Measurements from ENCODE around the gene DET1.

DET1 gene

DNA sequence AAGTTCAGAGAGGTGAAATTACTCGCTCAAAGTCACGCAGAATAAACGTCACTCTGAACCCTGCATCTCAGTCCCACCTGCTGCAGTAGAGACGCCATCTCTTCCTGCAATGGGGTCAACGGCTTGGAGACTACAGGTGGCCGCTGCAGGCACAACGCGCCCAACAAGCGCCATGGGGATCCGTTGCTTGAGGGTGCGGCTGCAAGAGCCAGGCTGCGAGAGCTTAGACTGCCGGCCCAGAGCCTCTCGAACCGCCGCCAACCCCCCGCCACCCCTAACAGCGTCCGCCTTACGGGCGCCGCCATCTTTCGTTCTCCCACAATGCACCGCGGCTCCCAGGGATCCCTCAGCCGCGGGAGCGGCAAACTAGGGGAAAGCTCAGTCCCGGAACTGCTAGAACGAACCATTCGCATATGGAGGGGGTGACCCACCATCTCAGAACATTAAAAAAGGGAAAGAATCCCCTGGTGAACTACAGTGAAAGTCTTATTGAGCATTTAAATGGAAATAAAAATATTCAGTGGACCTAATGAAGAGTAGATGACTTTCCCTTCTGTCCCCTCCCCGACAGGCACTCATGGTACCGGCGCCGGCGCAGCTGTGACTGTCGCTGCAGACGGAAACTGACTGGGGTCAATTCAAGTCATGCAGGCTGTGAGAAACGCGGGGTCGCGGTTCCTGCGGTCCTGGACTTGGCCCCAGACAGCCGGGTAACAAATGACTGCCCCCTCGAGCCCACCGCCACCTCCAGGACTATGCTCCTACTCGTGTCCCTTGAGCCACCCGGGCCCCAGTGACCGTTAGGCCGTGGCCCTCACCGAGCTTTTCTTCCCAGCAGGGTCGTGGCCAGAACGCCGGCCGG, 79.2 kb downstream of the DET1 start, which contains the start of the genes MRPL46 and MRPS11:
Gene MRPL46 (minus strand): TSS at position 316 of the 862 bp plus-strand sequence. CDS start 11 bp downstream, at position 305.
Gene MRPS11 (plus strand): TSS at position 636 of the 862 bp plus-strand sequence. CDS start 10 bp downstream, at position 646.
- Histone ChIP-seq H3K27ac (peak within 1 kb of the TSS; percentile 85 to 87), H3K9me3 (no peaks in the 10 kb centered on the region), H3K4me1 (peaks cover 0 to 36% (median 16%) of the 10 kb centered on the region in 4 donors), H3K36me3 (peaks cover 19 to 34% (median 26%) of the 10 kb centered on the region in 3 donors), H3K4me3 (peak within 1 kb of the TSS; percentile 71 to 88), H3K27me3 (no peaks in the 10 kb centered on the region)
- TF ChIP-seq, protein P1, sequence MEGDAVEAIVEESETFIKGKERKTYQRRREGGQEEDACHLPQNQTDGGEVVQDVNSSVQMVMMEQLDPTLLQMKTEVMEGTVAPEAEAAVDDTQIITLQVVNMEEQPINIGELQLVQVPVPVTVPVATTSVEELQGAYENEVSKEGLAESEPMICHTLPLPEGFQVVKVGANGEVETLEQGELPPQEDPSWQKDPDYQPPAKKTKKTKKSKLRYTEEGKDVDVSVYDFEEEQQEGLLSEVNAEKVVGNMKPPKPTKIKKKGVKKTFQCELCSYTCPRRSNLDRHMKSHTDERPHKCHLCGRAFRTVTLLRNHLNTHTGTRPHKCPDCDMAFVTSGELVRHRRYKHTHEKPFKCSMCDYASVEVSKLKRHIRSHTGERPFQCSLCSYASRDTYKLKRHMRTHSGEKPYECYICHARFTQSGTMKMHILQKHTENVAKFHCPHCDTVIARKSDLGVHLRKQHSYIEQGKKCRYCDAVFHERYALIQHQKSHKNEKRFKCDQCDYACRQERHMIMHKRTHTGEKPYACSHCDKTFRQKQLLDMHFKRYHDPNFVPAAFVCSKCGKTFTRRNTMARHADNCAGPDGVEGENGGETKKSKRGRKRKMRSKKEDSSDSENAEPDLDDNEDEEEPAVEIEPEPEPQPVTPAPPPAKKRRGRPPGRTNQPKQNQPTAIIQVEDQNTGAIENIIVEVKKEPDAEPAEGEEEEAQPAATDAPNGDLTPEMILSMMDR (IDR thresholded peaks at IDR 0.05) = no peak
- peak; percentile 86 to 92 for DNase-seq
- intact Hi-C loops (cut with DNase I; ENCODE audit: low total_unique reads) = no loop called here

GRCh38 chr15:88465633-88466224, 80.8 kb downstream of the DET1 start:
- H3K27ac ChIP-seq = no peak overlapping the region

GRCh38 chr15:88463870-88464532, 82.5 kb downstream of the DET1 start:
- peaks cover 46 to 62% (median 49%) of the 10 kb centered on the region in 3 donors for H3K36me3 ChIP-seq

More at GRCh38 chr15:88465633-88466224, 80.8 kb downstream of the DET1 start:
- H3K4me3 ChIP-seq = peak overlapping the region in 1 of 2 donors; percentile 71
- intact Hi-C loops (cut with DNase I; ENCODE audit: low total_unique reads) = no loop called here
- no peak for DNase-seq
- peaks cover 28 to 45% (median 32%) of the 10 kb centered on the region in 3 donors for H3K36me3 ChIP-seq
- H3K27me3 ChIP-seq = no peaks in the 10 kb centered on the region
- peaks cover 0 to 36% (median 16%) of the 10 kb centered on the region in 4 donors for H3K4me1 ChIP-seq
- no peaks in the 10 kb centered on the region for H3K9me3 ChIP-seq
- TF ChIP-seq, protein P1 (IDR thresholded peaks at IDR 0.05) = no peak

More at GRCh38 chr15:88463870-88464532, 82.5 kb downstream of the DET1 start:
- H3K4me1 ChIP-seq = peaks cover 0 to 22% (median 15%) of the 10 kb centered on the region in 4 donors
- DNase-seq = no peak
- intact Hi-C loops (cut with DNase I; ENCODE audit: low total_unique reads) = no loop called here
- no peak overlapping the region for H3K27ac ChIP-seq
- TF ChIP-seq, protein P1 (IDR thresholded peaks at IDR 0.05) = no peak
- H3K4me3 ChIP-seq = no peak overlapping the region
- no peaks in the 10 kb centered on the region for H3K9me3 ChIP-seq
- H3K27me3 ChIP-seq = no peaks in the 10 kb centered on the region
